ENCODE results near the gene RALGDS.

- TF ChIP-seq CTCF (IDR thresholded peaks at IDR 0.05) (no peak), EZH2 (IDR thresholded peaks at IDR 0.05; ENCODE audit: borderline replicate concordance, insufficient read depth, low read depth, low read length, poor library complexity, severe bottlenecking) (no peak)
Observed at GRCh38 chr9:133080161-133080560, 40.9 kb downstream of the RALGDS start.
